ENCODE data around the gene MALRD1.
A peak's percentile ranks its signal among the peaks of the same experiment; 100 is the strongest.

The MALRD1 gene

DNA sequence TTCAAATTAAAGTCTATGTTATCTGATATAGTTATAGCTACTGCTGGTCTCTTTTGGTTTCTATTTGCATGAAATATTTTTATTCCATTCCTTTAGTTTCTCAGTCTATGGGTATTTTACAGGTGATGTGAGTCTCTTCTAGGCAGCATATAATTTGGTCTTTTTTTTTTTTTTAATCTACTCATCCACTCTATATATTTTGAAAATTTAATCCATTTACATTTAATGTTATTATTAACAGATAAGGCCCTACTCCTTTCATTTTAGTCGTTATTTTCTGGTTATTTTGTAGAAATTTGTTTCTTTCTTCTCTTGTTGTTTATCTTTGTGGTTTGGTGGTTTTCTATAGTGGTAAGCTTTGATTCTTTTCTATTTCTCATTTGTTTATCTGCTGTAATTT is 58.8 kb downstream of the MALRD1 start:
- FAIRE-seq (no peak), DNase-seq (ENCODE audit: low spot score) (no peak)

DNA sequence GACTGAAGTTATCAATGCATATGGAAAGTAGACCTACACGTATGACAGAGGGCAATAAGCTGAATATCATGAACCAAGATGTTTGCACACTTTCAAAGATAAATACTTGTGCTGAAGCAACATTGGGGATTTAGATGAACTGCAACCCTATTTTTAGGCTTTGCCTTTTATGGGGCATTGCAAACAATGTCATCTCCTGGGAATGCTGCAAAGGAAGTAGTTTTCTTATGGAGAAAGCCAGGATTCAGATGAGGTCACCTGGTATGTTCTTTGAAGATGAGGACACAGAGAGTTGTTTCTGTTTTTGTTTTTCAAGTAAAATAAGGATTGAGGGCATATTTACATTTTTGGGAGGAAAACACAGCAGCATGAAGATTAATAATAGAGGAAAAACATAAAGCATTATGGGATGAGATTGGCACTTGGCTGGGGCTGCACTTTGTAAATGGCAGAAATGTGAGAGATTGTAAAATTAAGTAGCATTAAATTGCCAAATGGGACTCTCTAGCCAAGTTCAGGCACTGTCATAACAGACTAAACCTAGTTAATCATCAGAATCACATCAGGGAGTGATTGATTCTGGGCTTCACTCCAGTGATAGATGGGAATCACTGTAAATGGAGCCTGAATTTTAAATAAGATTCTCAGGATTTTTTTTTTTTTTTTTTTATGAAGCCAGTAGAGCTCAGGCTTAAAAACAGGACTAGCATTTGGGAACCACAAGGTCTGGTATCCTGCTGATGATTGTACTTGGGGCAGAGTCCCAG is 63.1 kb downstream of the MALRD1 start:
- no peak for DNase-seq (ENCODE audit: low spot score)
- FAIRE-seq: no peak

- FAIRE-seq (no peak), DNase-seq (ENCODE audit: low spot score) (no peak)
These were observed 68.8 kb downstream of the MALRD1 start for GRCh38 chr10:19117438-19117837.

DNA sequence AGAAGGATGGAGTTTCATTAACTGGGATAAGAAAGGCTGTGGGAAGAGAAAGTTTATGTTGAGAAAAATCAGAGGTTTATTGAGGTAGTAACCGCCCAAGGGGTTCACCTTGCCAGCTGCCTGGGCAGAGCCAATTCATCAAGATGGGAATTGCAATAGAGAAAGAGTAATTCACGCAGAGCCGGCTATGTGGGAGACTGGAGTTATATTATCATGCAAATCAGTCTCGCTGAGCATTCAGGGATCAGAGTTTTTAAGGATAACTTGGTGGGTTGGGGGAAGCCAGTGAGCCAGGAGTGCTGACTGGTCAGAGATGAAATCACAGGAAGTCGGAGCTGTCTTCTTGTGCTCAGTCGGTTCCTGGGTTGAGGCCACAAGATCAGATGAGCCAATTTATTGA is 70.6 kb downstream of the MALRD1 start:
- FAIRE-seq: no peak
- no peak for DNase-seq (ENCODE audit: low spot score)

DNA sequence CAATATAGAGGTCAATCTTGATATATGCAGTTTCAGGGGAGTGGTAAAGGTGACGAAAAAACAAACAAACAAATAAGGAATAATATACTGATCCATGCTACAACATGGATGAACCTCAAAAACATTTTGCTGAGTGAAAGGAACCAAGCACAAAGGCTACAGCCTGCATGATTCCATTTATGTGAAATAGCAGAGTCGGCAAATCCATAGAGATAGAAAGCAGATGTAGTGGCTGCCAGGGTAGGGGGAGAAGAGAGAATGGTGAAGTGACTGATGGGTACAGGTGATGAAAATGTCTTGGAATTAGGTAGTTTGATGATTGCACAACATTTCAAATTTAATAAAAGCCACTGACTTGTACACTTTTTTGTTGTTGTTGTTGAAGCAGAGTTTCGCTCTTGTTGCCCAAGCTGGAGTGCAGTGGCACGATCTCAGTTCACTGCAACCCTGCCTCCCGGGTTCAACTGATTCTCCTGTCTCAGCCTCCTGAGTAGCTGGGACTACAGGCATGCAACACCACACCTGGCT is 71.8 kb downstream of the MALRD1 start:
- DNase-seq (ENCODE audit: low spot score) (no peak), FAIRE-seq (no peak)

- FAIRE-seq: no peak
These were observed 85.4 kb downstream of the MALRD1 start for GRCh38 chr10:19133992-19134391.

DNA sequence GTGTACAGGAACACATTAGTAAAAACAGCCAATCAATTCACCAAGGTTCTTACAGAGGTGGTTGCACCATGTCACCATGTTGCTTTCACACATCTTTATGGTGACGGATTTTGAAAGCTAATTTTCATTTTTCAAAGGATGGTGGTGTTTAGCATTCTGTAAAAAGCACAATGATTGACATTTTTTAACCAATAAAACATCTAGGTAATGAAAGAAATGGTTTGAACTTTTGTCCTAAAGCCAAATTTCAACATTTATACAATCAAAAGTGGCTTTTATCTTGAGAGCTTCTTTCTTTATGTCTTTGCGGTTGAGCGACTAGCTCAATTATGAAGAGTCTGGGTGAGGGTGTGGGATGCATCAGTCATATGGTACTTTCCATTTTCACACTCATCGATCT is 94.4 kb downstream of the MALRD1 start:
- FAIRE-seq (no peak), DNase-seq (ENCODE audit: low spot score) (no peak)

More at GRCh38 chr10:19133992-19134391, 85.4 kb downstream of the MALRD1 start:
- no peak for DNase-seq (ENCODE audit: low spot score)

GRCh38 chr10:19144206-19144605 is 95.6 kb downstream of the MALRD1 start:
- FAIRE-seq: no peak
- no peak for DNase-seq (ENCODE audit: low spot score)

DNA sequence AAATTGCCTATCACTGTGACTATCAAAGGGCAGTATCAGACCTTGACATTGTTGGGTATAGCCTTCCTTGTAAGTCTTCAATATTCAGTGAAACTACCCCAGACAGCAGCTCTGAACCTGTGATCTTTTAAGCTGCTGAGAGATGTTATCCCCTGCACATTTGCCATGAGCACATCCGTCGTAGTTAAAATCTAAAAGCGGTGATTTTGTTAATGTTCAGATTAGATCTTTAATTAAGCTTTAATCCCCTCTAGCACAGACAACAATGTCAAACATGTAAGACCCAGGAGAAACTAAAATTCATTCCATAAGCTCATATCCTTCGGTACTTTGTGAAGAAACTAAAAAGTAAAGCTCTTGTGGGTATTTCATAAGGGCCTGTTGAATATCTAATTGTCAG is 105.8 kb downstream of the MALRD1 start:
- FAIRE-seq (no peak), DNase-seq (ENCODE audit: low spot score) (no peak)

- no peak for DNase-seq (ENCODE audit: low spot score)
- no peak for FAIRE-seq
These were observed 109.8 kb downstream of the MALRD1 start for GRCh38 chr10:19158358-19158757.

DNA sequence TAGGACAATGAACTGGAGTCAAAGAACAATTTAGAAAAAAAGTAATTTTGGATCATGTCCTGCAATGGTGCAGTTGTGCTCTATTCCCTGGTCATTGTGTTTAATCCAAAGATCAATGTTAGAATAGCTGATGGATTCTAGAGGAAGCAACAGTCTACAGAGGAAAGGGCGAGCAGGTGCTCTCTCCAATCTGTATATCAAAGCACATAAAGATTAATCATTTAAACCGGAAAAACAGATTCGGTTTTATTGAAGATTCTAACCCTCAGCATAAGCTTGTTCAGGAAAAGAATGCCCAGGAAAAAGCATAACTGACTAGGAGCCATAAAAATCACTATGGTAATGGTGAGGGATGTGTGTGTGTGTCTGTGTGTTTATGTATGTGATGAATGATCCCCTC is 110.3 kb downstream of the MALRD1 start:
- no peak for FAIRE-seq
- no peak for DNase-seq (ENCODE audit: low spot score)

DNA sequence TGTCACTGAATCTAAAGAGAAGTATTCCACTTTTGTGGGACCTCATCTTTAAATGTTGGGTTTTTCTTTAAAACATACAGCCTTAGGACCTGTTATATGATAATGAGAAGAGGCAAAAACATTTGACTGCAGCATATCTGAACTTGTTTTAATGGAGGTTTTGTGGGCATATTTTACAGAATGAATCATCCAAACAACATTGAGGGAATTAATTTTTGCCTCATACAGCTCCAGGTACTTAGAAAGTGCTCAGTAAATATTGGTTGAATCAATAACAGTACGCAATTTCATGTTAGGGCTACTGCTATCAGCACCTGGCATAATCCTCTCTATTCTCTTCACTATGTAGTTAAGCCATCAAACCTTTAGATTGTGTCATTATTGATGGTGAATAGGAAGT is 115.9 kb downstream of the MALRD1 start:
- FAIRE-seq: no peak
- DNase-seq (ENCODE audit: low spot score): no peak

DNA sequence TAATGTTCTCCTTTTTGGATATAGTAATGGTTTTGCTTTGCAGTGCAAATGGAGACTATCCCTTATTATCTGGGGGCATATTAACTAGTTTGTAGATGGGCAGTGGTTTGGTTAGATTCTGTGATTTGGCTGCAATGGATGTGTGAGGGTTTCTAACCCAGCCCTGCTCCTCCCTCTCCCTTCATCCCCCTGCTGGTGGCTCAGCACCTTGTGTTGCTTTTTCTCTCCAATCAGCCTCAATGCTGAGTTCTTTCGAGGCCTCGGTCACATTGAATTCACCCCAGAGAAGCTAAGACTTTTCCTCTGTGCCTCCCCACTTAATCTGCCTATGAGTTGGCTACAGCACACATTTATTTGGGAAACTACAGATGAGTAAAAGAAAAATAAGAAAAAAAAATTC is 120.0 kb downstream of the MALRD1 start:
- no peak for FAIRE-seq
- DNase-seq (ENCODE audit: low spot score): peak; percentile 4

GRCh38 chr10:19169041-19169440 is 120.4 kb downstream of the MALRD1 start:
- no peak for DNase-seq (ENCODE audit: low spot score)
- FAIRE-seq: no peak

DNA sequence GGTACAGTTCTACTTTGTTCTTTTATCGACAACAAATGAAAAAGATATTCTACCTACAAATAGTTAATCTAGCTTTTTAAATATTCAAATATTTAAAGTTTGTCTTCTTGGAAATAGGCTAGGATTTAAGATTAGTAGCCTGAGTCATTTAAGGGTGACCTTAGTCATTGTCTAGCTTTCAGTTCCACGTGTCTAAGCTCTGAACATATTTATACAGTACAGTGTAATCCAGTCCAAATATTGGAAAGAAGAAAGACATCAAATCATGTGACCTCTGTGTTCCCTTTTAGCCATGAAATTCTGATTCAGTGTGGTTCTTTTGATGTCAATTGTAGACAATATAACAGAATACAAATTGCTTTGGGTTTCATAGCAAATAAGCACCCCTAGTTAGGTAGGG is 121.1 kb downstream of the MALRD1 start:
- DNase-seq (ENCODE audit: low spot score) (no peak), FAIRE-seq (no peak)

GRCh38 chr10:19178675-19179074 is 130.1 kb downstream of the MALRD1 start:
- DNase-seq (ENCODE audit: low spot score): no peak
- no peak for FAIRE-seq

DNA sequence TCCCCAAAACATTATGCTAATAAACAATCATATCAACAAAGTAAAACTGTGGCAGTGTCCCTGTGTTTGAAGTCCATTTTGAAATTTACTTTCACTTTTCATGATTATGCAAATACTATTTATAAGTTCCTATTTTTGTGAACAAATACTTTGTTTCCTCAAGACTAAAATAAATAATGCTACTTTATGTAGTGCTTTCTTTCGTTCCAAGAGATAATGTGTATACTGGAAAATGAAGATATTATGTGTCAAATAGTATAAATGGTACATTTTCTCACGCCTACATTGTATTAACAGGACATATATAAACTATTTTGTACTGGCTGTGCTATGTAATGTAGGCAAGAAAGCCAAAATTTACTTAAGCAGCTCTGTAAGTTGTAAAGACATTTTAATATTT is 136.3 kb downstream of the MALRD1 start:
- FAIRE-seq: no peak
- no peak for DNase-seq (ENCODE audit: low spot score)

- no peak for DNase-seq (ENCODE audit: low spot score)
- no peak for FAIRE-seq
These were observed 146.3 kb downstream of the MALRD1 start for GRCh38 chr10:19194866-19195265.

- no peak for DNase-seq (ENCODE audit: low spot score)
- no peak for FAIRE-seq
These were observed 147.1 kb downstream of the MALRD1 start for GRCh38 chr10:19195698-19196097.

- FAIRE-seq: no peak
- no peak for DNase-seq (ENCODE audit: low spot score)
These were observed 151.6 kb downstream of the MALRD1 start for GRCh38 chr10:19200211-19200610.

- no peak for FAIRE-seq
- DNase-seq (ENCODE audit: low spot score): no peak
These were observed 155.8 kb downstream of the MALRD1 start for GRCh38 chr10:19204246-19204917.

GRCh38 chr10:19209319-19209718 is 160.7 kb downstream of the MALRD1 start:
- FAIRE-seq: no peak
- no peak for DNase-seq (ENCODE audit: low spot score)

DNA sequence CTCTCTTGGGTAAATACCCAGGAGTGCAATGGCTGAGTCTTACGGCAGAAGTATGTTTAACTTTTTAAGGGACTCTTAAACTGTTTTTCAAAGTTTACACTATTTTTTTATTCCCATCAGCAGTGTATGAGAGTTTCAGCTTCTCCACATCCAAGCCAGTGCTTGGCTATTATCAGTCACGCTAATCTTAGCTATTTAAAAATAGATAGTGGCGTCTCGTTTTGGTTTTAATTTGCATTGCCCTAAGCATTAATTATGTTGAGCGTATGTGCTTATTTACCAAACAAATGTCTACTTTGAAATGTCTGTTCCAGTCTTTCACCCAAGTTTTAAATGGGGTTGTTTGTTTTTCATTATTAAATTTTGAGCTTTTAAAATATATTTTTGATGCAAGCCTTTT is 164.0 kb downstream of the MALRD1 start:
- no peak for DNase-seq (ENCODE audit: low spot score)
- FAIRE-seq: no peak
